Measurements from ENCODE around the gene SMIM38. TPM values are rescaled to one million over a fixed set of nuclear protein-coding genes. Genes with fewer than 3 reads are reported as not detected.

Gene SMIM38
- total RNA-seq, 1 experiment from 2014 or later, result 0.09 TPM

- WGBS (ENCODE audit: extremely low coverage, insufficient read length, low lambda C conversion rate), result no CpG with 5 or more reads among the region's 3 CpGs
- DNase-seq, result no peak
- Histone ChIP-seq H3K56ac (ENCODE audit: insufficient read length, low read depth, low read length) (no peak overlapping the region), H3K27ac (ENCODE audit: insufficient read length, low read depth, low read length) (no peak overlapping the region), H3K4me2 (ENCODE audit: insufficient read depth, insufficient read length, low read length) (no peak overlapping the region), H3K79me1 (ENCODE audit: insufficient read depth, low read depth, low read length, poor library complexity, severe bottlenecking) (no peaks in the 10 kb centered on the region), H4K20me1 (ENCODE audit: control insufficient read depth, insufficient read depth, insufficient read length) (no peaks in the 10 kb centered on the region), H4K5ac (ENCODE audit: insufficient read length, low read depth, low read length) (no peak overlapping the region), H2BK12ac (ENCODE audit: insufficient read length, low read depth, low read length) (no peak overlapping the region), H3K9ac (ENCODE audit: extremely low read depth, insufficient read length, low read length) (no peak overlapping the region), H3K23ac (ENCODE audit: insufficient read length, low read depth, low read length) (no peak overlapping the region), H4K91ac (ENCODE audit: insufficient read length, low read depth, low read length) (no peak overlapping the region), H2AK5ac (ENCODE audit: insufficient read length, low read length) (no peak overlapping the region), H2AFZ (ENCODE audit: low read length) (no peak overlapping the region), H4K8ac (replicated peaks; ENCODE audit: insufficient read length, low read depth, low read length) (no peak overlapping the region), H3K79me2 (ENCODE audit: insufficient read depth, low read length) (no peaks in the 10 kb centered on the region), H3K9me3 (ENCODE audit: control insufficient read depth, low read depth, low read length) (no peaks in the 10 kb centered on the region), H3K4me1 (ENCODE audit: insufficient read depth, low read length) (no peaks in the 10 kb centered on the region), H2BK15ac (ENCODE audit: low read depth, low read length) (no peak overlapping the region), H2BK120ac (ENCODE audit: low read depth, low read length, poor library complexity, severe bottlenecking) (no peak overlapping the region), H3K4ac (ENCODE audit: low read depth, low read length) (no peak overlapping the region), H2BK20ac (ENCODE audit: low read depth, low read length, poor library complexity, severe bottlenecking) (no peak overlapping the region), H3K14ac (ENCODE audit: insufficient read depth, low read length) (no peak overlapping the region), H3K27me3 (ENCODE audit: insufficient read depth, low read length) (no peaks in the 10 kb centered on the region), H3K23me2 (ENCODE audit: insufficient read length, low read depth, low read length, poor library complexity, severe bottlenecking) (no peaks in the 10 kb centered on the region), H3T11ph (ENCODE audit: low read length) (no peak overlapping the region), H3K18ac (ENCODE audit: insufficient read length, low read depth, low read length) (no peak overlapping the region), H2BK5ac (ENCODE audit: insufficient read length, low read length) (no peak overlapping the region)
- TF ChIP-seq CTCF (conservative IDR thresholded peaks at IDR 0.05), result no peak
- no peak overlapping the region for H3K27ac Mint-ChIP-seq
- peaks cover 6 to 11% of the 10 kb centered on the region in 2 experiments; a peak in 3 of 5 replicates for H3K9me3 Mint-ChIP-seq
- H3K27me3 Mint-ChIP-seq (ENCODE audit: low read depth), result peaks cover 12% of the 10 kb centered on the region
- no peaks in the 10 kb centered on the region for H3K36me3 Mint-ChIP-seq (ENCODE audit: insufficient read depth in 1 of 3, low read depth in 3 of 3)
- H3K4me3 Mint-ChIP-seq, result no peak overlapping the region
- 0 out of 4 replicates have a peak, but pooled peaks cover 0 to 2% of the 10 kb centered on the region in 2 experiments for H3K4me1 Mint-ChIP-seq
Measured at GRCh38 chr11:69173331-69173730, 17.6 kb downstream of the SMIM38 start.

Measured in H9 (cell line).